HS-5 (cell line): Measurements from ENCODE around the gene WFDC5.
"Not testable (repeated sequence)": the region's sequence is repeated elsewhere in the genome, so short reads cannot be mapped to it uniquely, and the experiment has no call there.

Experiments used
- DNase-seq: peaks from one replicate; pipeline ENCODE4 v3.0.0-alpha.2; 2012; ENCODE audit warnings: low read depth

WFDC5 gene

GRCh38 chr20:45087814-45088213, 27.2 kb downstream of the WFDC5 start:
- DNase-seq = no peak

GRCh38 chr20:45087097-45087790, 27.7 kb downstream of the WFDC5 start:
- DNase-seq = no peak

GRCh38 chr20:45085867-45086266, 29.1 kb downstream of the WFDC5 start:
- DNase-seq = no peak

- no peak for DNase-seq
These were observed 29.7 kb downstream of the WFDC5 start for GRCh38 chr20:45085289-45085688.

- DNase-seq = no peak
These were observed 31.8 kb downstream of the WFDC5 start for GRCh38 chr20:45083127-45083526.

GRCh38 chr20:45082468-45082867, 32.5 kb downstream of the WFDC5 start:
- no peak for DNase-seq

GRCh38 chr20:45080867-45081624, 33.9 kb downstream of the WFDC5 start:
- DNase-seq = no peak

- no peak for DNase-seq
These were observed 37.4 kb downstream of the WFDC5 start for GRCh38 chr20:45077559-45077958.

GRCh38 chr20:45073221-45073620, 41.8 kb downstream of the WFDC5 start:
- no peak for DNase-seq

GRCh38 chr20:45072066-45072465, 42.9 kb downstream of the WFDC5 start:
- no peak for DNase-seq

GRCh38 chr20:45070932-45071632, 43.9 kb downstream of the WFDC5 start:
- no peak for DNase-seq

GRCh38 chr20:45069261-45069660, 45.7 kb downstream of the WFDC5 start:
- no peak for DNase-seq

- DNase-seq = no peak
These were observed 47.4 kb downstream of the WFDC5 start for GRCh38 chr20:45067558-45067957.

- DNase-seq = no peak
These were observed 47.9 kb downstream of the WFDC5 start for GRCh38 chr20:45067087-45067486.

GRCh38 chr20:45066372-45066771, 48.6 kb downstream of the WFDC5 start:
- no peak for DNase-seq

GRCh38 chr20:45064812-45065211, 50.2 kb downstream of the WFDC5 start:
- no peak for DNase-seq

- DNase-seq = not testable (repeated sequence)
These were observed 51.9 kb downstream of the WFDC5 start for GRCh38 chr20:45063107-45063506.

- DNase-seq = peak; percentile 98
These were observed 53.7 kb downstream of the WFDC5 start for GRCh38 chr20:45061244-45061643.

GRCh38 chr20:45060294-45060693, 54.7 kb downstream of the WFDC5 start:
- no peak for DNase-seq
